Lower leg skin (tissue), 4 donors: ENCODE results near the gene TP73. TPM values are rescaled to one million over a fixed set of nuclear protein-coding genes. Genes with fewer than 3 reads are reported as not detected.

Experiments used
- DNase-seq, 2 donors: peaks; one replicate each; pipeline ENCODE4 v3.0.0-alpha.2; 2019; ENCODE audit warnings: low spot score in 2 of 2
- H3K4me3 ChIP-seq: fragments of 200-600 bp; sonication (generic); 2 replicates; pipeline ENCODE4 v1.5.1; 2017; ENCODE audit warnings: mild to moderate bottlenecking, low read depth; ENCODE audit not compliant: poor library complexity, severe bottlenecking
- POLR2A ChIP-seq, 2 donors: fragments of 450-650 bp; IDR thresholded peaks; one replicate each; pipeline ENCODE4 v1.6.1; 2016 to 2017; ENCODE audit warnings: antibody characterized with exemption in 2 of 2, mild to moderate bottlenecking in 1 of 2, moderate library complexity in 1 of 2
- WGBS, 2 donors: methylation state at CpG; one replicate each; pipeline ENCODE4 v1.1.5; 2018; 5-methylcytosine and 5-hydroxymethylcytosine counted together
- intact Hi-C: fragments of 100-400 bp; cut with DNase I; formaldehyde crosslinking; loops from one replicate; pipeline ENCODE4 v1.15.0; 2023; ENCODE audit warnings: low total_unique reads
- total RNA-seq, 4 donors: library from RNA; depleted of rRNA; stranded (reverse); fragments of >200 nt; gene quantifications; one replicate each; pipeline ENCODE4 v1.1.0, GENCODE V29; 2016
- TF ChIP-seq, protein P1 (sequence below), 3 donors: fragments of 450-650 bp; IDR thresholded peaks; one replicate each; pipeline ENCODE4 v1.5.1; 2016; ENCODE audit warnings: antibody characterized with exemption in 3 of 3, mild to moderate bottlenecking in 3 of 3, moderate library complexity in 2 of 3

The TP73 gene
- total RNA-seq, 4 donors from 2014 or later: 5.8 to 23.6 (median 11.0) TPM

DNA sequence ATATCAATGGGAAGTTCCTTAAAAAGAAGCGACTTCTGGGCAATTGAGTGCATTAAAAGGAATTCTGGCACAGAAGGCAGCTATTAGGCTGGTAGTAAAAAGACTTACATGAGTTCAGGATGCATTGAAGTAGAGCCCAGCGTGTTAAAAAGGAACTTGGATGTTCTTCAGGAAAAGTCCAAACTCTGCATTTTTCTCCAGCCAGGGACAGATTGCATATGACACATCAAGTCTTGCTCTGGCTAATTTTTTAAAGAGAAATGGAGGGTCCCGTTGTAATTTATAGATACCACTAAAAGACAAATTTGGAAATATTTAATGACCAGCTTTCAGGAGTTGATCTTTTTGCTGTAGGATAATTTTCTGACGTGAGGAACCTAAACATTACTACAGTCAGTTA, 26.3 kb upstream of the TP73 start:
- no peak overlapping the region for H3K4me3 ChIP-seq
- 76 to 78% methylated on average over 4 of the region's 4 CpGs for WGBS, 2 donors
- TF ChIP-seq, protein P1, sequence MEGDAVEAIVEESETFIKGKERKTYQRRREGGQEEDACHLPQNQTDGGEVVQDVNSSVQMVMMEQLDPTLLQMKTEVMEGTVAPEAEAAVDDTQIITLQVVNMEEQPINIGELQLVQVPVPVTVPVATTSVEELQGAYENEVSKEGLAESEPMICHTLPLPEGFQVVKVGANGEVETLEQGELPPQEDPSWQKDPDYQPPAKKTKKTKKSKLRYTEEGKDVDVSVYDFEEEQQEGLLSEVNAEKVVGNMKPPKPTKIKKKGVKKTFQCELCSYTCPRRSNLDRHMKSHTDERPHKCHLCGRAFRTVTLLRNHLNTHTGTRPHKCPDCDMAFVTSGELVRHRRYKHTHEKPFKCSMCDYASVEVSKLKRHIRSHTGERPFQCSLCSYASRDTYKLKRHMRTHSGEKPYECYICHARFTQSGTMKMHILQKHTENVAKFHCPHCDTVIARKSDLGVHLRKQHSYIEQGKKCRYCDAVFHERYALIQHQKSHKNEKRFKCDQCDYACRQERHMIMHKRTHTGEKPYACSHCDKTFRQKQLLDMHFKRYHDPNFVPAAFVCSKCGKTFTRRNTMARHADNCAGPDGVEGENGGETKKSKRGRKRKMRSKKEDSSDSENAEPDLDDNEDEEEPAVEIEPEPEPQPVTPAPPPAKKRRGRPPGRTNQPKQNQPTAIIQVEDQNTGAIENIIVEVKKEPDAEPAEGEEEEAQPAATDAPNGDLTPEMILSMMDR (IDR thresholded peaks at IDR 0.05): no peak
- TF ChIP-seq POLR2A (IDR thresholded peaks at IDR 0.05): no peak
- intact Hi-C loops: no loop called here
- DNase-seq: no peak

- 93 to 95% methylated on average over 20 to 26 of the region's 26 CpGs for WGBS, 2 donors
- TF ChIP-seq POLR2A (IDR thresholded peaks at IDR 0.05): no peak
- TF ChIP-seq, protein P1 (IDR thresholded peaks at IDR 0.05): no peak
- intact Hi-C loops: no loop called here
- DNase-seq: no peak
- H3K4me3 ChIP-seq: no peak overlapping the region
Observed at GRCh38 chr1:3627515-3628253, 24.6 kb upstream of the TP73 start.

- no peak for DNase-seq
- no peak overlapping the region for H3K4me3 ChIP-seq
- intact Hi-C loops: no loop called here
- TF ChIP-seq POLR2A (IDR thresholded peaks at IDR 0.05): no peak
- TF ChIP-seq, protein P1 (IDR thresholded peaks at IDR 0.05): no peak
- WGBS, 2 donors: 82 to 87% methylated on average over 10 of the region's 10 CpGs
Observed at GRCh38 chr1:3628445-3628844, 23.9 kb upstream of the TP73 start.

GRCh38 chr1:3629561-3630160, 22.7 kb upstream of the TP73 start:
- intact Hi-C loops: no loop called here
- TF ChIP-seq, protein P1 (IDR thresholded peaks at IDR 0.05): no peak
- no peak for TF ChIP-seq POLR2A (IDR thresholded peaks at IDR 0.05)

DNA sequence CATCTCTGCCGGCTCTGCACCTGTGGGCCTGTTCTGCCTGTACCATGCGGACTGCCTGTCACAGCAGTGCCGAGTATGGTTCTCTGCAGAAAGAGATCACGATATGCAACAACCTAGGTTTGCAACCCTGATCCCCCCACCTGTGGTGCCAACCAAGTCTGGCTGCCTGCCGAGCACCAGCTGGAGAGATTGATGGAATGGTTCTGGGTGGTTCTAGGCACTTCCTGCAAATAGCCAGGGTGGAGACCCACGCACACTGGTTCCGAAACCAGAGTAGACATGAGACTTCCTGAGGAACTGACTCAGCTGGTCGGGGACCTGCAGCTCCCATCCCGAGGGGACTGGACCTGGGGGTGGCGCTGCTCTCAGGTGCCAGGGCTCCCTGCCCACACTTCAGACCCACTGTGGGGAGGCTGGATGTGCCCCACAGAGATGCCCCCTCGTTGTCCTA, 22.1 kb upstream of the TP73 start:
- DNase-seq: no peak
- no peak for TF ChIP-seq POLR2A (IDR thresholded peaks at IDR 0.05)
- TF ChIP-seq, protein P1 (IDR thresholded peaks at IDR 0.05): no peak
- no peak overlapping the region for H3K4me3 ChIP-seq
- intact Hi-C loops: no loop called here
- 81% methylated on average over 11 of the region's 11 CpGs for WGBS, 2 donors

More at GRCh38 chr1:3629561-3630160, 22.7 kb upstream of the TP73 start:
- WGBS, 2 donors: 87 to 90% methylated on average over 12 to 16 of the region's 16 CpGs
- no peak overlapping the region for H3K4me3 ChIP-seq
- DNase-seq: no peak
